ENCODE results near the gene LCP1. TPM values are rescaled to one million over a fixed set of nuclear protein-coding genes. Genes with fewer than 3 reads are reported as not detected.
A peak's percentile ranks its signal among the peaks of the same experiment; 100 is the strongest.

Gene LCP1
- total and polyA plus RNA-seq, 2 of the 13 experiments (the other 11 are each of a cell fraction or from before 2014, with no cell fraction given): 1.6 TPM

DNA sequence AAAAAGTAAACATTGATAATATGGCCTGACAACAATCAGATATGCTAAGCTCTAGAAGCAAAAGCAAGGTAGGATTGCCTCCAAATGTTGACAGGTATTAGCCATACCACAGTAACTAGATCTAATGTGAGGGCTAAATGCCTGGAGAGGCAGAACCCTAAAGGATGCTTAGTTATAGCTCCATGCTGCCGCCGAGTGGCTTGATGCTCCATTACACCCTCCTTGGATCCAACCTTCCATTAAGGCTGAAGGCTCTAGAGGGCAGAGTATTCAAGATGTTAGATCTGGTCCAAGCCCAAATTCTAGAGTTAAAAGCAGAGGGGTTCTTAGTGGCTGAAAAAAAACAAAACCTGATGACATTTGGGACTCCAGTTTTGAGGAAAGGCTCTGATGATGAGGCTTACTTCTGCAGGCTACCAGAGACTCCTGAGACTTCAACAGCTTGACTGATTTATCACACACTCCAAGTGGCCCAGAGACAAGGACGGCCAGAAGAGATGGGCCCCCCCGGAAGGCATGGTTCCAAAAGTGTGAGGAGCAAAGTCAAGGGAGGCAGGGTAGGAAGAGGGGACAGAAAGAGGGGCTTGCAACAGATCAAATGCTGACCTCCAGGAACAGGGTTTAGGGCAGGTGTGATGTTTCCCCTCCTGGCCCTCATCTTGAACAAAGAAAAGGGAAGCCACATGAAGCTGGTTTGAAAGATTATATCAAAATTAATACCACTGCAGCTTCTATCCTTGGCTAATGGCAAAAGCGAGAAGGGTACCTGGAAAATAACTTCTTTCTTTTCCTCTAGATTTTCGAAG lies 55.2 kb downstream of the LCP1 start (continued):
- TF ChIP-seq KDM5A (IDR thresholded peaks at IDR 0.05; ENCODE audit: borderline replicate concordance, low read length): no peak
- no peak for TF ChIP-seq ZNF326 (CRISPR knock-in tag; IDR thresholded peaks at IDR 0.05; ENCODE audit: borderline replicate concordance)
- no peak for TF ChIP-seq ZNF354B (CRISPR knock-in tag; IDR thresholded peaks at IDR 0.05)
- TF ChIP-seq GABPB1 (CRISPR knock-in tag; IDR thresholded peaks at IDR 0.05): no peak
- TF ChIP-seq ZNF816 (CRISPR knock-in tag; IDR thresholded peaks at IDR 0.05; ENCODE audit: borderline replicate concordance): no peak
- no peak for TF ChIP-seq HIC2 (CRISPR knock-in tag; IDR thresholded peaks at IDR 0.05; ENCODE audit: low read depth)
- TF ChIP-seq PRPF4 (IDR thresholded peaks at IDR 0.05; ENCODE audit: low read depth, low read length, poor library complexity, severe bottlenecking): no peak
- TF ChIP-seq ZFP37 (CRISPR knock-in tag; IDR thresholded peaks at IDR 0.05; ENCODE audit: borderline replicate concordance): no peak
- TF ChIP-seq ZNF580 (CRISPR knock-in tag; IDR thresholded peaks at IDR 0.05; ENCODE audit: borderline replicate concordance, low read depth): peak; percentile 53; the same call in 1 of the 2 replicates
- no peak for TF ChIP-seq SMARCE1 (IDR thresholded peaks at IDR 0.05; ENCODE audit: borderline replicate concordance)
- no peak for TF ChIP-seq GFI1 (CRISPR knock-in tag; IDR thresholded peaks at IDR 0.05; ENCODE audit: borderline replicate concordance)
- TF ChIP-seq POLR2AphosphoS2 (IDR thresholded peaks at IDR 0.05; ENCODE audit: low read depth, low read length): no peak
- TF ChIP-seq JARID2 (CRISPR knock-in tag; IDR thresholded peaks at IDR 0.05; ENCODE audit: insufficient replicate concordance): no peak
- peak in 1 of 2 experiments; percentile 36; a peak in 1 of 4 replicates for TF ChIP-seq HMGXB4 (CRISPR knock-in tag; IDR thresholded peaks at IDR 0.05; ENCODE audit: borderline replicate concordance in 1 of 2, low read depth in 1 of 2)
- TF ChIP-seq REPIN1 (CRISPR knock-in tag; IDR thresholded peaks at IDR 0.05; ENCODE audit: borderline replicate concordance, low read depth): no peak
- no peak for TF ChIP-seq GMEB2 (CRISPR knock-in tag; IDR thresholded peaks at IDR 0.05; ENCODE audit: low read depth)
- no peak for TF ChIP-seq SP2 (CRISPR knock-in tag; IDR thresholded peaks at IDR 0.05)
- TF ChIP-seq TFDP2 (CRISPR knock-in tag; IDR thresholded peaks at IDR 0.05): no peak
- TF ChIP-seq NCOA2 (CRISPR knock-in tag; IDR thresholded peaks at IDR 0.05): no peak
- no peak for TF ChIP-seq SSRP1 (CRISPR knock-in tag; IDR thresholded peaks at IDR 0.05)
- TF ChIP-seq TGIF2 (CRISPR knock-in tag; IDR thresholded peaks at IDR 0.05): no peak
